HG02571 (cell line): ENCODE results near the gene BTBD8.
A peak's percentile ranks its signal among the peaks of the same experiment; 100 is the strongest.
"Not testable (repeated sequence)": the region's sequence is repeated elsewhere in the genome, so short reads cannot be mapped to it uniquely, and the experiment has no call there.

ENCODE experiments used
- ATAC-seq: cut with Tn5 transposase; IDR thresholded peaks from one replicate; pipeline ENCODE4 v1.9.1; 2021; ENCODE audit warnings: mild to moderate bottlenecking, moderate library complexity; ENCODE audit not compliant: unreplicated experiment

The BTBD8 gene

GRCh38 chr1:92080128-92080985 is at the start of gene BTBD8:
Gene BTBD8, plus strand, starts transcription at chr1:92080345. Its CDS starts 227 bp downstream, at chr1:92080572.
- peak; percentile 96 for ATAC-seq

- ATAC-seq, result no peak
Observed at GRCh38 chr1:92030656-92031107, 49.5 kb upstream of the BTBD8 start.

- no peak for ATAC-seq
Observed at GRCh38 chr1:92031281-92032110, 48.6 kb upstream of the BTBD8 start.

- ATAC-seq, result no peak
Observed at GRCh38 chr1:92037400-92037799, 42.7 kb upstream of the BTBD8 start.

GRCh38 chr1:92038695-92039346 is 41.3 kb upstream of the BTBD8 start:
- ATAC-seq, result no peak

- no peak for ATAC-seq
Observed at GRCh38 chr1:92040971-92041370, 39.2 kb upstream of the BTBD8 start.

GRCh38 chr1:92043621-92044020 is 36.5 kb upstream of the BTBD8 start:
- ATAC-seq, result no peak

- no peak for ATAC-seq
Observed at GRCh38 chr1:92045766-92046495, 34.2 kb upstream of the BTBD8 start.

- ATAC-seq, result no peak
Observed at GRCh38 chr1:92051948-92052347, 28.2 kb upstream of the BTBD8 start.

GRCh38 chr1:92065042-92065441 is 15.1 kb upstream of the BTBD8 start:
- ATAC-seq, result no peak

GRCh38 chr1:92066321-92066720 is 13.8 kb upstream of the BTBD8 start:
- ATAC-seq, result no peak

- no peak for ATAC-seq
Observed at GRCh38 chr1:92070892-92071291, 9.3 kb upstream of the BTBD8 start.

- ATAC-seq, result not testable (repeated sequence)
Observed at GRCh38 chr1:92074446-92074845, 5.7 kb upstream of the BTBD8 start.

- ATAC-seq, result no peak
Observed at GRCh38 chr1:92075311-92075710, 4.8 kb upstream of the BTBD8 start, which contains the start of gene SETSIP. Gene SETSIP, minus strand, starts transcription at chr1:92075411. Its CDS starts 0 bp downstream, at chr1:92075411.

- no peak for ATAC-seq
Observed at GRCh38 chr1:92076363-92076762, 3.8 kb upstream of the BTBD8 start.

GRCh38 chr1:92078077-92078476 is 2.1 kb upstream of the BTBD8 start:
- not testable (repeated sequence) for ATAC-seq

GRCh38 chr1:92079441-92079840 is 704 bp upstream of the BTBD8 start:
- ATAC-seq, result no peak

GRCh38 chr1:92081031-92081430 is 886 bp downstream of the BTBD8 start:
- ATAC-seq, result no peak

- ATAC-seq, result no peak
Observed at GRCh38 chr1:92084651-92085050, 4.5 kb downstream of the BTBD8 start.

GRCh38 chr1:92085727-92086126 is 5.6 kb downstream of the BTBD8 start:
- no peak for ATAC-seq
